SIG-M5 (cell line): Measurements from ENCODE around the gene PRKG1.
A peak's percentile ranks its signal among the peaks of the same experiment; 100 is the strongest.
"Not testable (repeated sequence)": the region's sequence is repeated elsewhere in the genome, so short reads cannot be mapped to it uniquely, and the experiment has no call there.

Experiments
- DNase-seq: peaks from one replicate; lab custom pipeline; 2025; lab: John Stamatoyannopoulos, UW

The PRKG1 gene

GRCh38 chr10:51656503-51656902 lies 582.2 kb downstream of the PRKG1 start:
- DNase-seq = no peak

GRCh38 chr10:51658000-51658399 lies 583.7 kb downstream of the PRKG1 start:
- no peak for DNase-seq

GRCh38 chr10:51659344-51659743 lies 585.1 kb downstream of the PRKG1 start:
- no peak for DNase-seq

- no peak for DNase-seq
Measured at GRCh38 chr10:51663086-51663485, 588.8 kb downstream of the PRKG1 start.

- no peak for DNase-seq
Measured at GRCh38 chr10:51666456-51666855, 592.2 kb downstream of the PRKG1 start.

GRCh38 chr10:51667678-51668335 lies 593.5 kb downstream of the PRKG1 start:
- no peak for DNase-seq

- DNase-seq = no peak
Measured at GRCh38 chr10:51668336-51668689, 594.0 kb downstream of the PRKG1 start.

GRCh38 chr10:51669041-51669440 lies 594.8 kb downstream of the PRKG1 start:
- no peak for DNase-seq

- no peak for DNase-seq
Measured at GRCh38 chr10:51672039-51672535, 597.8 kb downstream of the PRKG1 start.

- no peak for DNase-seq
Measured at GRCh38 chr10:51675088-51675487, 600.8 kb downstream of the PRKG1 start.

GRCh38 chr10:51679841-51680240 lies 605.6 kb downstream of the PRKG1 start:
- no peak for DNase-seq

GRCh38 chr10:51683031-51683691 lies 608.9 kb downstream of the PRKG1 start:
- DNase-seq = no peak

- DNase-seq = no peak
Measured at GRCh38 chr10:51685768-51686167, 611.5 kb downstream of the PRKG1 start.

- no peak for DNase-seq
Measured at GRCh38 chr10:51687296-51687695, 613.0 kb downstream of the PRKG1 start.

- not testable (repeated sequence) for DNase-seq
Measured at GRCh38 chr10:51688826-51689225, 614.5 kb downstream of the PRKG1 start.

GRCh38 chr10:51689536-51689935 lies 615.2 kb downstream of the PRKG1 start:
- no peak for DNase-seq

- DNase-seq = no peak
Measured at GRCh38 chr10:51691135-51691534, 616.8 kb downstream of the PRKG1 start.

- DNase-seq = no peak
Measured at GRCh38 chr10:51694086-51694768, 619.9 kb downstream of the PRKG1 start.

- DNase-seq = no peak
Measured at GRCh38 chr10:51696251-51696650, 622.0 kb downstream of the PRKG1 start.

GRCh38 chr10:51698473-51699063 lies 624.3 kb downstream of the PRKG1 start:
- no peak for DNase-seq

- DNase-seq = no peak
Measured at GRCh38 chr10:51699145-51699474, 624.8 kb downstream of the PRKG1 start.

- DNase-seq = peak; percentile 60
Measured at GRCh38 chr10:51699475-51700227, 625.4 kb downstream of the PRKG1 start, which contains the start of gene CSTF2T. CSTF2T (minus strand) TSS chr10:51699595; CDS start chr10:51699549, 46 bp downstream.
